Mesenchymal stem cell (in vitro differentiated cells and primary cell): ENCODE results near the gene NDST1.

ENCODE experiments used
- DNase-seq: peaks from one replicate; pipeline ENCODE4 v3.0.0-alpha.2; 2013
- H2AFZ ChIP-seq: one replicate; pipeline ENCODE4 v1.6.1; 2013; ENCODE audit warnings: low read depth, mild to moderate bottlenecking, control low read depth, inconsistent platforms, low read length, moderate library complexity
- H2AK5ac ChIP-seq: 2 replicates; pipeline ENCODE4 v1.6.1; 2013; ENCODE audit warnings: low read length, moderate library complexity, mild to moderate bottlenecking, inconsistent platforms; ENCODE audit not compliant: severe bottlenecking
- H2BK120ac ChIP-seq: one replicate; pipeline ENCODE4 v1.6.1; 2013; ENCODE audit warnings: low read depth, mild to moderate bottlenecking, inconsistent platforms, low read length, moderate library complexity
- H2BK12ac ChIP-seq, 2 experiments: one replicate each; pipeline ENCODE4 v1.6.1; 2013; ENCODE audit warnings: inconsistent platforms in 2 of 2, low read length in 2 of 2, mild to moderate bottlenecking in 2 of 2, moderate library complexity in 2 of 2, control low read depth in 1 of 2
- H2BK15ac ChIP-seq: one replicate; pipeline ENCODE4 v1.6.1; 2013; ENCODE audit warnings: mild to moderate bottlenecking, low read depth, inconsistent platforms; ENCODE audit not compliant: poor library complexity, severe bottlenecking
- H2BK5ac ChIP-seq: 2 replicates; pipeline ENCODE4 v1.6.1; 2013; ENCODE audit warnings: low read depth, mild to moderate bottlenecking, low read length, control low read depth, inconsistent platforms; ENCODE audit not compliant: poor library complexity, severe bottlenecking
- H3K14ac ChIP-seq, 2 experiments: one replicate each; pipeline ENCODE4 v1.6.1; 2013; ENCODE audit warnings: inconsistent platforms in 2 of 2, low read length in 2 of 2, control low read depth in 1 of 2, mild to moderate bottlenecking in 1 of 2, moderate library complexity in 1 of 2
- H3K18ac ChIP-seq, 2 experiments: one replicate each; pipeline ENCODE4 v1.6.1; 2013; ENCODE audit warnings: inconsistent platforms in 2 of 2, low read length in 2 of 2, control low read depth in 1 of 2, low read depth in 1 of 2, mild to moderate bottlenecking in 1 of 2
- H3K23ac ChIP-seq, 2 experiments: one replicate each; pipeline ENCODE4 v1.6.1; 2013; ENCODE audit warnings: inconsistent platforms in 2 of 2, low read length in 2 of 2, mild to moderate bottlenecking in 2 of 2, moderate library complexity in 2 of 2, control low read depth in 1 of 2
- H3K27ac ChIP-seq: 2 replicates; pipeline ENCODE4 v1.5.1; 2013; ENCODE audit warnings: mild to moderate bottlenecking, moderate library complexity, low read length, control low read depth, inconsistent platforms; ENCODE audit not compliant: poor library complexity, severe bottlenecking
- H3K27me3 ChIP-seq, 2 experiments: 2 replicates each; pipeline versions ENCODE4 v1.6.1 to v1.7.0; 2013; ENCODE audit warnings: low read length in 2 of 2, mild to moderate bottlenecking in 2 of 2, moderate library complexity in 2 of 2, control low read depth in 1 of 2, inconsistent platforms in 1 of 2; ENCODE audit not compliant: control insufficient read depth in 1 of 2, insufficient read depth in 1 of 2
- H3K36me3 ChIP-seq, 2 experiments: 2 replicates each; pipeline versions ENCODE4 v1.6.1 to v1.7.0; 2013; ENCODE audit warnings: low read length in 2 of 2, control low read depth in 1 of 2, inconsistent platforms in 1 of 2, low read depth in 1 of 2, mild to moderate bottlenecking in 1 of 2; ENCODE audit not compliant: insufficient read depth in 2 of 2, control insufficient read depth in 1 of 2
- H3K4ac ChIP-seq, 2 experiments: one replicate each; pipeline ENCODE4 v1.6.1; 2013; ENCODE audit warnings: inconsistent platforms in 2 of 2, low read length in 2 of 2, mild to moderate bottlenecking in 2 of 2, moderate library complexity in 2 of 2, control low read depth in 1 of 2, low read depth in 1 of 2
- H3K4me1 ChIP-seq: 2 replicates; pipeline ENCODE4 v1.6.1; 2013; ENCODE audit warnings: low read depth, low read length, control low read depth; ENCODE audit not compliant: control insufficient read depth, insufficient read depth
- H3K4me2 ChIP-seq: 2 replicates; pipeline ENCODE4 v1.6.1; 2013; ENCODE audit warnings: low read length, mild to moderate bottlenecking, inconsistent platforms; ENCODE audit not compliant: poor library complexity, severe bottlenecking
- H3K4me3 ChIP-seq, 2 experiments: 2 replicates each; pipeline versions ENCODE4 v1.5.1 to v1.7.0; 2013; ENCODE audit warnings: low read length in 2 of 2, mild to moderate bottlenecking in 2 of 2, control low read depth in 1 of 2, low read depth in 1 of 2; ENCODE audit not compliant: insufficient read depth in 1 of 2
- H3K79me1 ChIP-seq: replicated peaks from 2 replicates; pipeline ENCODE4 v1.6.1; 2013; ENCODE audit warnings: mild to moderate bottlenecking, control low read depth, low read length, inconsistent platforms; ENCODE audit not compliant: poor library complexity, severe bottlenecking
- H3K9ac ChIP-seq: 2 replicates; pipeline ENCODE4 v1.7.0; 2013; ENCODE audit warnings: mild to moderate bottlenecking, low read length, moderate library complexity
- H3K9me3 ChIP-seq: 2 replicates; pipeline ENCODE4 v1.7.0; 2013; ENCODE audit warnings: mild to moderate bottlenecking, low read length; ENCODE audit not compliant: control insufficient read depth
- H4K8ac ChIP-seq: one replicate; pipeline ENCODE4 v1.6.1; 2013; ENCODE audit warnings: inconsistent platforms, mild to moderate bottlenecking, low read length, moderate library complexity
- H4K91ac ChIP-seq: one replicate; pipeline ENCODE4 v1.6.1; 2013; ENCODE audit warnings: mild to moderate bottlenecking, low read length, inconsistent platforms
- WGBS: methylation state at CpG from one replicate; pipeline ENCODE4 v1.1.7; 2013; ENCODE audit warnings: mixed read lengths; 5-methylcytosine and 5-hydroxymethylcytosine counted together

Gene NDST1

GRCh38 chr5:150571836-150572235 lies 63.9 kb downstream of the NDST1 start:
- H3K9me3 ChIP-seq, result no peaks in the 10 kb centered on the region
- no peak overlapping the region for H2BK5ac ChIP-seq
- H3K4me2 ChIP-seq, result no peak overlapping the region
- no peak overlapping the region for H2BK120ac ChIP-seq
- DNase-seq, result no peak
- H3K4ac ChIP-seq, result no peak overlapping the region
- no peak overlapping the region for H3K18ac ChIP-seq
- no peak overlapping the region for H4K8ac ChIP-seq
- no peak overlapping the region for H2AK5ac ChIP-seq
- H3K27me3 ChIP-seq, result peaks cover 0 to 4% of the 10 kb centered on the region in 2 experiments
- H3K9ac ChIP-seq, result no peak overlapping the region
- no peak overlapping the region for H2BK12ac ChIP-seq
- H3K36me3 ChIP-seq, result no peaks in the 10 kb centered on the region
- H3K4me3 ChIP-seq, result no peak overlapping the region
- no peaks in the 10 kb centered on the region for H3K79me1 ChIP-seq
- H2AFZ ChIP-seq, result no peak overlapping the region
- H3K4me1 ChIP-seq, result no peaks in the 10 kb centered on the region
- H2BK15ac ChIP-seq, result no peak overlapping the region
- H3K27ac ChIP-seq, result no peak overlapping the region
- no peak overlapping the region for H3K14ac ChIP-seq
- H4K91ac ChIP-seq, result no peak overlapping the region
- H3K23ac ChIP-seq, result no peak overlapping the region

DNA sequence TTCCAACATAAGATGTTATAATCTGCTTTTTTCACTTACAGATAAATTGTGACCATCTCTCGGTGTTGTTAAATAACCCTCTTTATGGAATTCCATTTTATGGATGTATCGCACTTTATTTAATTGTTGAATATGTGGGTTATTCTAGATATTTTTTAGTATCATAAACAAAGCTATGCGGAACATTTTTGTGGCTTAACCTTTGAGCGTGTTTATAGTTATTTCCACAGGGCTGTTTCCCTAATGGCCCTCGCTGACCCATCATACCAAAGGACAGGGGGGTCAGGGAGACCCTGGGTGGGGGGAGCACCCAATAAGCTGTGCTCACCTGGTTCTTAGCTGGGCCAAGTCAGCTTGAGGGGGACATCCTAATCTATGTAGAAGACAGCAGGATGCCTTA lies 65.3 kb downstream of the NDST1 start:
- no peak overlapping the region for H2BK12ac ChIP-seq
- peaks cover 0 to 17% of the 10 kb centered on the region in 2 experiments for H3K27me3 ChIP-seq
- no peaks in the 10 kb centered on the region for H3K4me1 ChIP-seq
- no peak for DNase-seq
- no peak overlapping the region for H3K9ac ChIP-seq
- no peak overlapping the region for H3K14ac ChIP-seq
- 67% methylated on average over 3 of the region's 5 CpGs for WGBS
- no peak overlapping the region for H3K4me2 ChIP-seq
- no peak overlapping the region for H2BK120ac ChIP-seq
- no peaks in the 10 kb centered on the region for H3K9me3 ChIP-seq
- no peak overlapping the region for H3K4ac ChIP-seq
- H3K79me1 ChIP-seq, result no peaks in the 10 kb centered on the region
- H2BK15ac ChIP-seq, result no peak overlapping the region
- H2AK5ac ChIP-seq, result no peak overlapping the region
- H3K4me3 ChIP-seq, result no peak overlapping the region
- no peak overlapping the region for H4K8ac ChIP-seq
- H3K18ac ChIP-seq, result no peak overlapping the region
- H3K23ac ChIP-seq, result no peak overlapping the region
- H4K91ac ChIP-seq, result no peak overlapping the region
- H2AFZ ChIP-seq, result no peak overlapping the region
- H3K36me3 ChIP-seq, result no peaks in the 10 kb centered on the region
- H3K27ac ChIP-seq, result no peak overlapping the region
- no peak overlapping the region for H2BK5ac ChIP-seq

DNA sequence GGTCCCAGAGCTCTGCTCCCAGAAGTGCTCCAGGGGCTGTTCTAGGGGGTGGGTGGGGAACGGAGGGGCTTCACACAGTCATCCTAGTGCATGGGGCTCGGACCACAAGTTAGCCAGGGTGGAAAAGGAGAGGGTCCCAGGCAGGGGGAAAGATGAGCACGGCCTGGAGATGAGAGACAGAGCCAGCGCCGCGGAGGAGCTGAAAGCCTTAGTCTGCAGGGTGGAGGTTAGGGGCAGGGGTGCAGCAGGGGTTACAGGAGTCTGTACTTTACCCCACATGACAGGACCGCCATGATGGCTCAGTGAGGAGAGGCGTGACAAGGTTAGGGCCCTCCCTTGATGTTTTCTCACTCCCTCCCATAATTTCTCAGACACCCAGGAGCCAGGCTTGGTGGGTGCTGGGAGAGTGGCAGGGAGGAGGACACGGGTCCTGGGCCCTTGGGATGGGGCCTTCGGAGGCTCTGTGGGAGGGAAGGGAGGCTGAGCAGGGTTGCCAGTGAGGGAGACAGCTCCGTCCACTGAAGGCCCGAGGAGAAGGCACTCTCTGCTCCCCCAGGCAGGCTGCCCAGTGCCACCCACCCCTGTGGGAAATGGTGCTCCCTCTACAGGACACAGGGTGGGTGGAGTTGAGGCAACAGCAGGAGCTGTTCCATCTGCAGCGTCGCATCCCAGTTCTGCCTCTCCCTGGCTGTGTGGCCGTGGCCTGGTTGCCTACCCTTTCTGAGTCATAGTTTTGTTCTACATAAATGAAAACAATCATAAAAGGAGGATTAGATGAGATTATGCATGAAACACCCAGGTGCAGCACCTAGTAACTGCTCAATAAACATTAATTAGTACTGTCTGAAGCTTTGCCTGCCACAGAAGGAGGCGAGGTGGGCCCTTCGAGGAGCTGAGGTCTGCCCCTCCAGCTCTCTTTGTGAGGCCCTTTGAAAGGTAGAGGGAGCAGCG lies 66.2 kb downstream of the NDST1 start:
- Histone ChIP-seq H4K91ac (no peak overlapping the region), H3K4me1 (peaks cover 4% of the 10 kb centered on the region), H3K9me3 (no peaks in the 10 kb centered on the region), H3K27me3 (peaks cover 0 to 23% of the 10 kb centered on the region in 2 experiments), H3K27ac (no peak overlapping the region), H3K4ac (no peak overlapping the region), H3K79me1 (no peaks in the 10 kb centered on the region), H3K14ac (peak overlapping the region in 1 of 2 experiments; percentile 13), H4K8ac (no peak overlapping the region), H3K4me2 (no peak overlapping the region), H2AK5ac (no peak overlapping the region), H2AFZ (no peak overlapping the region), H2BK120ac (no peak overlapping the region), H3K9ac (no peak overlapping the region), H3K23ac (no peak overlapping the region), H2BK5ac (no peak overlapping the region), H2BK12ac (peak overlapping the region; percentile 28 to 85), H3K36me3 (no peaks in the 10 kb centered on the region), H3K18ac (peak overlapping the region in 1 of 2 experiments; percentile 54), H2BK15ac (no peak overlapping the region), H3K4me3 (no peak overlapping the region)
- 90% methylated on average over 16 of the region's 18 CpGs for WGBS
- DNase-seq, result no peak

- Histone ChIP-seq H3K36me3 (no peaks in the 10 kb centered on the region), H3K9me3 (no peaks in the 10 kb centered on the region), H3K9ac (no peak overlapping the region), H4K8ac (no peak overlapping the region), H3K18ac (no peak overlapping the region), H2AK5ac (no peak overlapping the region), H3K4me2 (no peak overlapping the region), H2BK15ac (peak overlapping the region; percentile 75), H2AFZ (no peak overlapping the region), H3K27me3 (peaks cover 0 to 30% of the 10 kb centered on the region in 2 experiments), H3K27ac (no peak overlapping the region), H3K14ac (no peak overlapping the region), H3K4me3 (no peak overlapping the region), H3K4me1 (peaks cover 10% of the 10 kb centered on the region), H2BK12ac (peak overlapping the region in 1 of 2 experiments; percentile 12), H3K4ac (no peak overlapping the region), H3K23ac (no peak overlapping the region), H4K91ac (peak overlapping the region; percentile 52), H2BK5ac (no peak overlapping the region), H3K79me1 (no peaks in the 10 kb centered on the region), H2BK120ac (no peak overlapping the region)
- WGBS, result 89% methylated on average over 14 of the region's 15 CpGs
- no peak for DNase-seq
These were observed 67.1 kb downstream of the NDST1 start for GRCh38 chr5:150574818-150575547.
